Measurements from ENCODE around the gene ARHGEF28.

GRCh38 chr5:73899055-73899454 is 273.1 kb downstream of the ARHGEF28 start:
- TF ChIP-seq POLR2AphosphoS5 (IDR thresholded peaks at IDR 0.05), result no peak
- TF ChIP-seq CTCF (IDR thresholded peaks at IDR 0.05), result no peak
- TF ChIP-seq POLR2A (IDR thresholded peaks at IDR 0.05), result no peak

Data from upper lobe of left lung (tissue), 4 donors.